ENCODE measurements around the gene DHRS7. TPM values are rescaled to one million over a fixed set of nuclear protein-coding genes. Genes with fewer than 3 reads are reported as not detected.

The DHRS7 gene
- total and polyA plus RNA-seq, 4 donors, result 45.5 to 91.8 (median 78.0) TPM

DNA sequence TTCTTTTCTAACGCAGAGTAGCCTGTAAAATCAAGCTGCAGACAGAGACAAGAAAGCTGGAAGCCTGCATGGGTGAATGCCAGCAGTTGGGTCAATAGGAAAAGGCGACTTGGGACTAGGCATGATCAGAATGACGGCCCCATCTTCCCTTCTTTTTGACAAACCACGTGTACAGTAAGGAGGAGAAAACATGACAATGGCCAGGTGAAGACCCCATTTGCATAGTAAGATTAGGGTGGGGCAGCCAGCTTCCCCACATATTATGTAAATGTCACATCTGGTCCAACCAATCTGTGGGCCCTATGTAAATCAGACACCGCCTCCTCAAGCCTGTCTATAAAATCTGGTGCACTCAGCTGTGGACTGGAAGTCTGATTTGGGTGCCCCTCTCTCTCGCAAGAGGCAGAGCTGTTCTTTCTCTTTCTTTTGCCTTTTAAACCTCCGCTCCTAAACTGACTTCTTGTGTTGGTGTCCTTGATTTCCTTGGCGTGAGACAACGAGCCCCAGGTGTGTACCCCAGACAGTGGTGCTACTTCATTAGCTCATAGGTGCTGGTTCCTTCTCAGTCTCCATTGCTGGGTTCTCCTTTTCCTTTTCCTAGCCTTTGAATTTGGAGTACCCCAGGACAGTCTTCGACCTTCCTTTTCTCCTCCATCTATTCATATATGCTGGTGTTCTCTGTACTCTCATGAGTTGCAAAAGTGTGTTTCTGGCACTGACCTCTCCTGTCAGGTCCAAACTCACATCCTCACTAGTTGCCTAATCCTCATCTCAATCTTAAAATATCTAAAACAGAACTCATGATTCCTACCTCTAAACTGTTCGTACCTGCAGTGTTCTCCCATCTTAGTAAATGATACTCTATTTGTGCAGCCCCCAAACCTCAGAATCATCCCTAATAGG, 9.4 kb upstream of the DHRS7 start:
- 81 to 83% methylated on average over 11 of the region's 11 CpGs for WGBS, 2 donors
- H3K27me3 ChIP-seq (ENCODE audit: control insufficient read depth in 3 of 3, insufficient read depth in 3 of 3, low read length in 2 of 3), result no peaks in the 10 kb centered on the region
- DNase-seq, result no peak
- TF ChIP-seq, protein P1, sequence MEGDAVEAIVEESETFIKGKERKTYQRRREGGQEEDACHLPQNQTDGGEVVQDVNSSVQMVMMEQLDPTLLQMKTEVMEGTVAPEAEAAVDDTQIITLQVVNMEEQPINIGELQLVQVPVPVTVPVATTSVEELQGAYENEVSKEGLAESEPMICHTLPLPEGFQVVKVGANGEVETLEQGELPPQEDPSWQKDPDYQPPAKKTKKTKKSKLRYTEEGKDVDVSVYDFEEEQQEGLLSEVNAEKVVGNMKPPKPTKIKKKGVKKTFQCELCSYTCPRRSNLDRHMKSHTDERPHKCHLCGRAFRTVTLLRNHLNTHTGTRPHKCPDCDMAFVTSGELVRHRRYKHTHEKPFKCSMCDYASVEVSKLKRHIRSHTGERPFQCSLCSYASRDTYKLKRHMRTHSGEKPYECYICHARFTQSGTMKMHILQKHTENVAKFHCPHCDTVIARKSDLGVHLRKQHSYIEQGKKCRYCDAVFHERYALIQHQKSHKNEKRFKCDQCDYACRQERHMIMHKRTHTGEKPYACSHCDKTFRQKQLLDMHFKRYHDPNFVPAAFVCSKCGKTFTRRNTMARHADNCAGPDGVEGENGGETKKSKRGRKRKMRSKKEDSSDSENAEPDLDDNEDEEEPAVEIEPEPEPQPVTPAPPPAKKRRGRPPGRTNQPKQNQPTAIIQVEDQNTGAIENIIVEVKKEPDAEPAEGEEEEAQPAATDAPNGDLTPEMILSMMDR (IDR thresholded peaks at IDR 0.05; ENCODE audit: control extremely low read depth, extremely low read depth), result no peak
- no peaks in the 10 kb centered on the region for H3K36me3 ChIP-seq (ENCODE audit: control insufficient read depth in 4 of 4, insufficient read depth in 4 of 4, low read length in 4 of 4)
- H3K4me3 ChIP-seq, result no peak overlapping the region
- no peaks in the 10 kb centered on the region for H3K4me1 ChIP-seq (ENCODE audit: control insufficient read depth in 5 of 5, insufficient read depth in 5 of 5, low read length in 5 of 5)
- H3K9ac ChIP-seq (ENCODE audit: insufficient read depth in 1 of 2, low read length in 2 of 2), result no peak overlapping the region
- no peak for ATAC-seq (ENCODE audit: insufficient read depth, low FRiP score)
- no peak overlapping the region for H3K27ac ChIP-seq (ENCODE audit: low read depth in 1 of 2, low read length in 1 of 2)
- H3K9me3 ChIP-seq (ENCODE audit: control insufficient read depth in 4 of 4, insufficient read depth in 3 of 4, low read length in 3 of 4), result no peaks in the 10 kb centered on the region

DNA sequence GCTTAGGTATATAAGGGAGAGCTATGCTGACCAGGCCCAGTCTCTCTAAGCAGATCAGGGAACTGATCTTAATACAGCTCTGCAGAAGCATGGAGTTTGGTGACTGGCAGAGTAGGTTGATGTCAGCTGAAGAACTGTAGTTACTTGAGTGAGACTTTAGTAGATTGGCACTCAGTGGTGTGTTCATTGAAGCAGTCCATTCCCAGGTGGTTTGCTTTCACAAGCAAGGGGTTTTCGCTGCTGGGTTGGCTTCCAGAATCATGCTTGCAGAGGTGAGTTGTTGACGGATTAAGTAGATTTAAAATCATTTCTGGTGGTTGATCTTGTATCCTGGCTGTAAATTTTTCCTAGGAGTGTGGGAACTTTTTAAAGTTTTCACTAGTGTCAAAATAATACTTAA, 6.5 kb upstream of the DHRS7 start:
- Histone ChIP-seq H3K27ac (ENCODE audit: low read depth in 1 of 2, low read length in 1 of 2) (no peak overlapping the region), H3K4me3 (no peak overlapping the region), H3K36me3 (ENCODE audit: control insufficient read depth in 4 of 4, insufficient read depth in 4 of 4, low read length in 4 of 4) (no peaks in the 10 kb centered on the region), H3K4me1 (ENCODE audit: control insufficient read depth in 5 of 5, insufficient read depth in 5 of 5, low read length in 5 of 5) (no peaks in the 10 kb centered on the region), H3K27me3 (ENCODE audit: control insufficient read depth in 3 of 3, insufficient read depth in 3 of 3, low read length in 2 of 3) (peaks cover 0 to 4% (median 0%) of the 10 kb centered on the region in 3 donors), H3K9me3 (ENCODE audit: control insufficient read depth in 4 of 4, insufficient read depth in 3 of 4, low read length in 3 of 4) (no peaks in the 10 kb centered on the region), H3K9ac (ENCODE audit: insufficient read depth in 1 of 2, low read length in 2 of 2) (no peak overlapping the region)
- no peak for DNase-seq
- no peak for ATAC-seq (ENCODE audit: insufficient read depth, low FRiP score)
- WGBS, 2 donors, result 98 to 99% methylated on average over 2 of the region's 2 CpGs
- TF ChIP-seq, protein P1 (IDR thresholded peaks at IDR 0.05; ENCODE audit: control extremely low read depth, extremely low read depth), result no peak

DNA sequence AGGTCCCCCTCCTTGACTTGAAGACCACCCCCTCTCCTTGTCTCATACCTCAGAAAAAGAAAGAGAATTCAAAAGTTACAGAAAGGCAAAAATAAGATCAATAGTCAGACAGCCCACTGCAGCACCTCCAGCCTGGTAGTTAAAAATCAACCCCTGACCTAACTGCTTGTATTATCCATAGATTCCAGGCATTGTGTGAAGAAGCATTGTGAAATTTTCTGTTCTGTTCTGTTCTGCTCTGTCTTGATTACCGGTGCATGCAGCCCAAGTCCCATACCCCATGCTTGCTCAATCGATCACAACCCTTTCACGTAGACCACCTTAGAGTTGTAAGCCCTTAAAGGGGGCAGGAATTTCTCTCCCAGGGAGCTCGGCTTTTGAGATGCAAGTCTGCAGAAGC, 5.8 kb upstream of the DHRS7 start:
- Histone ChIP-seq H3K36me3 (ENCODE audit: control insufficient read depth in 4 of 4, insufficient read depth in 4 of 4, low read length in 4 of 4) (no peaks in the 10 kb centered on the region), H3K27me3 (ENCODE audit: control insufficient read depth in 3 of 3, insufficient read depth in 3 of 3, low read length in 2 of 3) (peaks cover 0 to 4% (median 0%) of the 10 kb centered on the region in 3 donors), H3K4me1 (ENCODE audit: control insufficient read depth in 5 of 5, insufficient read depth in 5 of 5, low read length in 5 of 5) (peaks cover 0 to 3% (median 0%) of the 10 kb centered on the region in 5 donors), H3K9me3 (ENCODE audit: control insufficient read depth in 4 of 4, insufficient read depth in 3 of 4, low read length in 3 of 4) (no peaks in the 10 kb centered on the region), H3K27ac (ENCODE audit: low read depth in 1 of 2, low read length in 1 of 2) (no peak overlapping the region), H3K4me3 (no peak overlapping the region), H3K9ac (ENCODE audit: insufficient read depth in 1 of 2, low read length in 2 of 2) (no peak overlapping the region)
- TF ChIP-seq, protein P1 (IDR thresholded peaks at IDR 0.05; ENCODE audit: control extremely low read depth, extremely low read depth), result no peak
- no peak for DNase-seq
- 95 to 96% methylated on average over 4 of the region's 4 CpGs for WGBS, 2 donors
- ATAC-seq (ENCODE audit: insufficient read depth, low FRiP score), result no peak

Measured in lung (tissue), 12 donors.